ENCODE data around the gene MED10.
A peak's percentile ranks its signal among the peaks of the same experiment; 100 is the strongest.

Gene MED10

GRCh38 chr5:6408260-6408596 lies 29.9 kb upstream of the MED10 start:
- TF ChIP-seq CTCF (IDR thresholded peaks at IDR 0.05; ENCODE audit: control insufficient read depth, insufficient read depth, low read depth, low read length, missing control alignments), result no peak
- no peak for DNase-seq (ENCODE audit: low read depth)
- no peak overlapping the region for H3K4me3 ChIP-seq (ENCODE audit: control insufficient read depth, low read depth, low read length)

- no peak for TF ChIP-seq CTCF (IDR thresholded peaks at IDR 0.05; ENCODE audit: control insufficient read depth, insufficient read depth, low read depth, low read length, missing control alignments)
- DNase-seq (ENCODE audit: low read depth), result no peak
- no peak overlapping the region for H3K4me3 ChIP-seq (ENCODE audit: control insufficient read depth, low read depth, low read length)
Measured at GRCh38 chr5:6407558-6408259, 29.4 kb upstream of the MED10 start.

GRCh38 chr5:6405591-6405990 lies 27.2 kb upstream of the MED10 start:
- no peak for DNase-seq (ENCODE audit: low read depth)

GRCh38 chr5:6404129-6404528 lies 25.8 kb upstream of the MED10 start:
- H3K4me3 ChIP-seq (ENCODE audit: control insufficient read depth, low read depth, low read length), result no peak overlapping the region
- TF ChIP-seq CTCF (IDR thresholded peaks at IDR 0.05; ENCODE audit: control insufficient read depth, insufficient read depth, low read depth, low read length, missing control alignments), result no peak
- DNase-seq (ENCODE audit: low read depth), result peak; percentile 18

More at GRCh38 chr5:6405591-6405990, 27.2 kb upstream of the MED10 start:
- H3K4me3 ChIP-seq (ENCODE audit: control insufficient read depth, low read depth, low read length), result no peak overlapping the region
- no peak for TF ChIP-seq CTCF (IDR thresholded peaks at IDR 0.05; ENCODE audit: control insufficient read depth, insufficient read depth, low read depth, low read length, missing control alignments)

GRCh38 chr5:6403416-6403815 lies 25.1 kb upstream of the MED10 start:
- no peak for DNase-seq (ENCODE audit: low read depth)
- TF ChIP-seq CTCF (IDR thresholded peaks at IDR 0.05; ENCODE audit: control insufficient read depth, insufficient read depth, low read depth, low read length, missing control alignments), result no peak
- no peak overlapping the region for H3K4me3 ChIP-seq (ENCODE audit: control insufficient read depth, low read depth, low read length)

GRCh38 chr5:6402939-6403338 lies 24.6 kb upstream of the MED10 start:
- TF ChIP-seq CTCF (IDR thresholded peaks at IDR 0.05; ENCODE audit: control insufficient read depth, insufficient read depth, low read depth, low read length, missing control alignments), result no peak
- peak; percentile 20 for DNase-seq (ENCODE audit: low read depth)

More at GRCh38 chr5:6402939-6403338, 24.6 kb upstream of the MED10 start:
- H3K4me3 ChIP-seq (ENCODE audit: control insufficient read depth, low read depth, low read length), result no peak overlapping the region
